GM03348 (cell line): ENCODE data around the gene RLBP1.

Experiments
- DNase-seq: peaks from one replicate; pipeline ENCODE4 v3.0.0; 2012; ENCODE audit warnings: low spot score

RLBP1 gene

DNA sequence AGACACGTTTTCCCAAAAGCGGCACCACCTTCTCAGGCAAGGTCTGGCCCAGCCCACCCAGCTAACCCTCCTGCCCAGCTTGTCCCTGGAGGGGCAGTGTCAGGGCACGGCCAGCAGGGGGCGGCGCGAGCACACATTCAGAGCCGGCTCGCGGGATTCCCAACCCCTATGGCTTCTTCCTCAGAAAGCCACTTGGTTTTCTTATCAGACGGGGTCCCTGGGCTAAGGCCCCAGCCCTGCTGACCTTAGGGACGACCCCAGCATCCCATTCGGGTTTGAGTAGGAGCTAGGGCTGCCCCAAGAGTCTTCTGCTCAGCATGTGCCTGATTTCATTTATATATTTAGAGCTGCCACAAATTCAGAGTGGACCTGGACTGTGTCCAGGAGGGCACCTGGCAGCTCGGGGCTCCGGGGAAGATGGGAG, 14.5 kb downstream of the RLBP1 start:
- peak; percentile 94 for DNase-seq

DNA sequence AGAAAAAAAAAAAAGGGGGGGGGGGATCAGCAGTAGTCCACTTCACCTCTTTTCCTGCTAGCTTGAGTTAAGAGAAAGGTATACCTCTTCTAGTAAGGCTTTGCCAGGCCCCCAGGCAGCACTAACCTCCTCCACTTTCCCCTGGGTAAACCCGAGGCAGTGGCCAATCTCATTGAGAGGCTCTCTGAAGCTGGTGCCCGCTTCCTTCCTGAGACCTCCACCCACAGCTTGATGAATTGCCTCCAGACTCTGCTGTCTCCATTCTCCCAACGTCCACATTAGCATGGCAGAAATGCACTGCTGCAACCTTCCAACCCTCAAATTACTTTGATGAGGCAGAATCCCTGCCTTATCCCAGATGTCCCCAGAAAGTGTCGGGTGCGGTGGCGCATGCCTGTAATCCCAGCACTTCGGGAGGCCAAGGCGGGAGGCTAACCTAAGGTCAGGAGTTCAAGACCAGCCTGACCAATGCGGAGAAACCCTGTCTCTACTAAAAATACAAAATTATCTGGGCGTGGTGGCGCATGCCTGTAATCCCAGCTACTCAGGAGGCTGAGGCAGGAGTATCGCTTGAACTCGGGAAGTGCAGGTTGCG, 15.3 kb downstream of the RLBP1 start:
- no peak for DNase-seq

DNA sequence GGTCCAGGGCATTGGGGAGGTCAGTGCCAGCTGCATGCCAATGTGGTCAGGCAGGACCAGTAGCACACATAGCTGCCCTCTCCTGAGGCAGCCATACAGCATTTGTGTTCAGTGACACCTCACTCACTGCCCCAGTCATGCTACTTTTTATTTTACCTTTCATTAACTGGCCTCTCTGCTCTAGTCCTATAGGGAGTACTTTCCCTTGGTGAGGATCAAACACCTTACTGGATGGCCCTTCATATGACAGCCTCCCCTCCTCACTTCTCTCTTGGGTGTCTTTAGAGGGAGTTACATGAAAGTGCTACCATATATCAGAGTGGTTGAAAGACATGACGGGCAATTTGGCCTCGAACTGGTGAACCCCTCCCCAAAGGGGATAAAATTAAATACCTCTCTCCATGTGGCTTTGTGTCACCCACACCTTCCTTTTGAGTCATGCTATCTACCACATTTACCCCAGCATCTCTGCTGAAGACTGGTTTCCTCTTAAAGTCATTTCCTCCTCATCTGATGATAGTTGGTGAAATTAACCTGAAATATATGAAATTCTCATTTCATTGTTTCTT, 17.6 kb downstream of the RLBP1 start:
- no peak for DNase-seq

DNA sequence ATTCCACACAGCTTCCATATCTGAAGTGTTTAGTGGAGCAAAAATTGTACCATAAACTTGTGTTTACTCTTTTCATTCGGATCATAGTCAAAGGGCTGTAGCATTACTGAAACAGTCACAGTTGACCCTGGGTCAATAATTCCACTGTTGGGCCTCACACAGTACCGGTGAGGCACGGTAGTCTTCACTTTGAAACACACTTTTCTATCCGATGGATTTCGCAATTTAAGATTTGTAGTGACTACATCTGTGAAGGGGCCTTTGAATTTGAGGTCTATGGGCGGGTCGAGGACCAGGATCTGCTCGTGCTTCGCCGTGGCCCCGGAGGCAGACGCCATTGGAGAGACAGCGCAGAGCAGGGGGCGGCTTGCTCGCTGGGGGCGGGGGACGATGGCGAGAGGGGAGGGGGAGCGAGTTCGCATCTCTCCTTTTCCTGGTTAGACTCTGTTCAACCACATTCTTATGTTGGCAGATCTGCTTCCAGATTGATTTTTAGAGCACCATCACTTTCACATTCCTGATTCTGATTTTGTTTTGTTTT, 19.8 kb downstream of the RLBP1 start:
- no peak for DNase-seq

DNA sequence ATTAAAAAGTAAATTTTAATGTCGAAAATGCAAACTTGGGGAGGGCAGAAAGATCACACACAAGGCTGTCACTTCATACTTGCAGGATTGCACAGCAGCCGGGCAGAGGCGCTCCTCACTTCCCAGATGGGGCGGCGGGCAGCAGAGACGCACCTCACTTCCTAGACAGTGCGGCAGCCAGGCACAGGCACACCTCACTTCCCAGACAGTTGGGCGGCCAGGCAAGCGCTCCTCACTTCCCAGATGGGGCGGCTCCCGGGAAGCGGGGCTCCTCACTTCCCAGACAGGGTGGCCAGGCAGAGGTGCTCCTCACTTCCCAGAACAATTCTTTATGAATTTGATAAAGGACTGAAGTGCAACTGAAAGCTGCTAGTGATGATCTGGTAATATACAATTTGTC, 21.2 kb downstream of the RLBP1 start:
- no peak for DNase-seq

DNA sequence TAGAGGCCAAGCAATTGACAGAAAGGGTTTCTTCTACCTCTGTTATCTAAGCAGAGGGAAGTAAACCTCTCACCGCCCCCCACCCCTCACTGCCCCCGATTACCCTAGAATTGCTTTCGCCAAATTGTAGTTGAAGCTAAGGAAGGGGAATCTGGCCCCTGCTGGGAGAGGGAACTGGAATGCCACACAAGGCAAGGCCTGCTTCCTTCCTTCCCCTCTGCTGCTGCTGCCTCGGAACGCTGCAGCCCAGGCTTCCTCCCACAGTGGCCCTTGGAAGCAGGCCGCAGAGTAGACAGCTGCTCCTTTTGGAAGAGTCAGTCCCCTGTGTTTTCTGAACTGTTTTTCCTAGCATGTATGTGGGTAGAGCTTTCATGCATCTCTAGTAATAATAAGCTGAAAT, 21.6 kb downstream of the RLBP1 start:
- DNase-seq = no peak

DNA sequence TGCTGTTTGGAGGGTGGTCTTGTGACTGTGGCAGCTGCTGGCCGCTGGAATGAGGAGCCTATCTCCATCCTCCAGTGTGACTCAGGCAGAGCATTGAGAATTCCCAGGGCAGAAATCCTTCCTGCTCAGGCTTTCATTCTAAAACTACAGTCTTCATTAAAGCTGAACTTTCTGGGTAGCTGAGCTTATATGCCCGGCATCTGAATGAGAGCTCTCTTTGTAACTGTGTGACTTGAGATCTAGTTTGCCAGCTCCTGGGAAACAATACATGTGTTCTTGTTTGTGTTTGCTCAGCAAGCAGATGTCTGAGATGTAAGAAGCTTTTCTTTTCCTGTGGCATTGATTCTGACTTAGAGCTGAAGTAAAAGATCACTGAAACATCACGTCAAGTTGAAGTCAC, 22.4 kb downstream of the RLBP1 start:
- no peak for DNase-seq

DNA sequence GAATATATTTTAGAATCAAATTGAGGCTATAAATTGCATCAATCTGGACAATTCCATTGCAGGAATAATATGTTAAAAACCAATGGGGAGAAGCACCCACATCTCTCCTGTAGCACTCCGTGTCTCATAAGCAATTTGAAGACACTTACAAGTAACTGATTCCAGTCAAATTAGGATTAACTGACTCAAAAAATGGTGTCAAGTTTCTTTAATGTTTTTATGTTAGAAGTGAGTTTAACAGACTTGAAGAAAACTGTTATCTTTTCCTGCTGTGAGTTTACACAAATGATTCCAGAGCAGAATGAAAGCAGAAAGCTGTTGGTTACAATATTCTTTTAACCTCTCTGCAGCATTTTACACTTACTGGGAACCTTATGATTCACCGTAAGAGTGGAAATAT, 23.2 kb downstream of the RLBP1 start:
- DNase-seq = no peak

DNA sequence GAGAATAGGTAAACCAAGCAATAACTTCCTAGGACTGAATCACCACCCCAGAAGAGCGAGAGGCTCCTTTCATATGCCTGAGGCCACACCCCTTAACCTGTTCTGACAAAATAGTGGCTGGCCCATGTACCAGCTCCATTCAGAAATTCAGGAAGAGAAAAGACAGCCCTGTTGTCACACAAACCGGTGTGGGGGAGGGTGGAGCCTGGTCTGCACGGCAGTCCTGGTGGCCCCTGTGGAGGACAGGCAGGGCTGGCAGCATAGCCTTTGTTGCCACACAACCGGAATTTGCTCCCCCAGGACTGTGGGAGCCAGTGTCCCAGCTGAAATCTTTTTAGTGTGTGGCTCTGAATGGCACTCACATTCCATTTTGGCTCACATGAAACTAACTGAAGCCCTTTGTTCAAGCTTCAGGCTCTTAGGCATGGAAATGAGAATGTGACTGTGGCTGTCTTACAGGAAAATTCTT, 23.8 kb downstream of the RLBP1 start:
- DNase-seq = no peak

DNA sequence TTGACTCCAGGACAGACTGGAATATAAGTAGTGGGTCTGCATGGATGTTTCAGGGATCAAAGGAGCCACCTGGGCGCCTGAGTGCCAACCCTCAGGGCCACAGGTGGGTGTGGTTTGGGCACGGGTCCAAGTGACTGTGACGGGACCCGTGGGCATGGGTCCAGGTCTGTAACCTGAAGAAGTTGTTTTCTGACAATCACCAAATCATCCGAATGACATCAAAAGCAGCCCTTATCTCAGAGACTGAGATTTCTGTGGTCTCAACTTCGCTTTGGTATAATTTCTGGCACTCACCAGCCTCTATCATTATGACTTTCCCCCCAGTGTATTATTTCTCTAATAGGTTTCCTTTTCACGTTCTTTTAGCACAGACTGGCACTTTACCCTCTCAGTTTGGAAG, 24.4 kb downstream of the RLBP1 start:
- DNase-seq = no peak

DNA sequence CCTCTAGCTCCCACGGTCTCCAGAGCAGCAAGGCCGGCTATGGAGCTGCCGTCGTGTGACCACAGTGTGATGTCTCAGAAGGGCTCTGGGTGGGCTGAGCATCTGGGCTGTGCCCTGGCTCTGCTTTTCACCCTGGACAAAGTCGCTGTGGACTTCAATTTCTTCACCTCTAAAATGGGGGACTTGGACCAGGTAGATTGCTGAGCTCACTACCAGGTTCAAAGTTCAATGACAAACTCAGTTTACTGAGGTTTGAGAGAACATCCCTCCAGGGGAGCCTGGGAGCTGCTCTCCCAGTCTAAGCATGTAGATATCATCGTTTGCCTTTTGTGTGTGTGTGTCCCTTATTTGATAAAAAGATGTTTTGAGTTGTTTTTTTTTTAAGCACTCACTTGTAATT, 25.1 kb downstream of the RLBP1 start:
- DNase-seq = no peak

DNA sequence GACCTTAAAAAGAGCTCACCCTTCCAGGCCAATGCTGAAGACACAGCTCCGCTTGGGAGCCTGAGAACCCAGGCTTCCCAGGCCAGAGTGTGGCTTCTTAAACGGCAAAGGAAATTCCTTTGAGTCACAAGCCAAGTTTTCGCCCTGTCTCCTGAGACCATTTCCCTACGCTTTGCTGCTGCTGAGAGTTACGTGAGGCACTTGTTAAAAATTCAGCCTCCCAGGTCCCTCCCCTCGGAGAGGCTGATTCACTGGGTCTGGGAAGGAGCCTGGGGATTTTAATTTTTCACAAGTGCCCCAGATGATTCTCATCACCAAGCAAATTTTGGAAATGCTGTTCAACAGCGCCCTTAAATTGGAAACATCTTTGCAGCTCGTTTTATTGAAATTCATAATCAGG, 25.5 kb downstream of the RLBP1 start:
- peak; percentile 94 for DNase-seq

DNA sequence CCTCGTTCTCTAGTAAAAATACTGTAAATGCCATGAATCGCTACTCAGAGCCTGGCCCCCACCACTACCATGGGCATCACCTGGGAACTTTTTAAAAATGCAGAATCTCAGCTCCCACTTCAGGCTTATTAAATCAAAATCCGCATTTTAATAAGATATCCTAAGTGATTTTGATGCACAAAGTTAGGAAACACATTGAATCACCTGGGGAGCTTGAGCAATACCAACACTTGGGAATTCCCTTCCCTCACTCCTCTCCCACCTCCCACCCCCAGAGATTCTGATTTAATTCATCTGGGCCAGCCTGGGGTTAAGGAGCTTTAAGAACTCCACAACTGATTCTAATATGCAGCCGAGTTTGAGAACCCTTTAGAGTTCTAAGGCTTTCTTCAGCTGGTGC, 26.8 kb downstream of the RLBP1 start:
- no peak for DNase-seq

DNA sequence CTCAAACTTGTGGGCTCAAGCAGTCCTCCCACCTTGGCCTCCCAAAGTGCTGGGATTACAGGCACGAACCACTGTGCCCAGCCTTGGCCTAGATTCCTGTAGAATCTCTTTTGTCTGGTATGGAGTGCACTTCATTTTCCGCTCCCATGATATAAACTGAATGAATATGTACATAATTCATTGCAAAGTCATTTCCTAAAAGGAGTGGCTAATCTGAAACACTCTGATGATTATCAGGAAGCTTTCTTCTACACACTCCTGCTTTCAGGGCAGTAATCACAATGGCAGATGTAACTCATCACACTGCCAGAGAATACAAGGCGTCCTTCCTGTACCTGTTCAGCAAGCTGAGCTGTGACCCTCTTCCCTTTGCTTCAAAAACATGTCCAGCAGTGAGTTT, 28.6 kb downstream of the RLBP1 start:
- no peak for DNase-seq

DNA sequence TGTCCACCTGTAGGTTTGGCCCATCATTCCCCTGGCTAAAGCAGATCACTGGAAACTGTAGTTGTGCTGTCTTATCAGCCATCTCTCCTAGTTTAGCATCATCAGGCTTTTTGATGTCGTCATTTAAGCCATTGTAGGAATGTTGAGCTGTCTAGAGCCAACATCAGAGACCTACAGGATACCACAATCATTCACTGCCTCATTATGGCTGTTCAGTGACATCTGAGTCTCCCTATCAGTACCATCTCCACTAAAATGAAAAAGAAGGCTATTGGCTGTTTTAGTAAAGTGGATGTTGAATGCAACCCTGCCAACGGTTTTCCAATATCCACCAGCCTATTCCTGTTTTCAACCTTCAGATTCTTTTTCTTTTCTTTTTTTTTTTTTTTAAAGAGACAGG, 29.2 kb downstream of the RLBP1 start:
- DNase-seq = no peak

DNA sequence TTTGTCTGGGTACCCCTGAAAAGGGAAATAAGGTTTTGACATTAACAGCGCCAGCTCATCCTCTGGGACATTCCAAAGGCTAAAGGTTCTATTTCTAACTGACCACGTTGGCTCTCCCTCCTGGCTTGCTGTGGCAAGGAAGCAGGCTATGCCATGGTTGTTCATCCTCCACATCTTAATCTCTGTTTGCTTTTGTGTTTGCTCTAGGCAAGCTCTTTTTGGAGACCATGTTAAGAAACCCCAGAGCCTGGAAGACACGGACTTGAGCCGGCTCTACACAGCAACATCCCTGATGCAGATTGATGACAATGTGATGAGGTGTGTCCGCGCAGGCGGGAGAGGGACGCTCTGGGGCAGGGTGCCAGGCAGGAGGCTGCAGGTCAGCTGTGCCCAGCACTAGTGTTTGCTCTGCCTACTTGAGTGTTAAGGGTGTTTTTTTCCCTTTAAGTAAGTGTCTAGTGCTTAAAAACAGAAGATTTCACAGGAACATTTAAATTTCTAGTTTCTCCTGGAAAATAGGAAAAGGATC, 33.3 kb downstream of the RLBP1 start:
- DNase-seq = no peak

DNA sequence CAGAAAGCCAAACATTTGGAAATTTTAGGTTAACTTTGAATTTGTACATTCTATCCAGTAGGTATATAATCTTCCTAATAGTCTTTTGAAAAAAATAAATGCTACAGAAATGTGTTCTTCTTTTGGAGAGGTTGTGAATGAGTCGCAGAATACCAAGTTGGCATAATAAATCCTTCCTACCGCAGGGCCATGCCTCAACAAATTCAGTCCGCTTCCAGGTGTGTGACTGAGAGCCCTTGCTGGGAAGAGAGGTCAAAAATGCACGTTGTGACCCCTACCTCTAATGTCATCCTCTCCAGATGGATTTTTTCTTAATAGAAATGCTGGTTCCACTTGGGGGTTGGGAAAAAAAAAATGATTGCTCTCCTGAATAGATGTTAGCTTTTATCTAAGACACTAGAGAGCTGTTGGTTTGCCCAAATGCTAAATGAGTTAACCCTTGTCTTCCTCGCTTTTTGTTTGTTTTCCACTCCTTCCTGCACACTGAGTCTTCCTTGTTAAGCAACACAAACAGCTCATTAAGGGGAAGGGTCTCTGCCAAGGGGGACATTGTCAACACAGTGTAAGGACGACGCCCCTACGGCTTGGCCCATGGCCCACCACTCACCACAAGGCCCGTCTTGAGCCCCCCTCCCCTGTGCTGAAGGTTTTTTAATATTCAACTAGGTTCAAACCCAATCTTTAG, 33.9 kb downstream of the RLBP1 start:
- DNase-seq = no peak

DNA sequence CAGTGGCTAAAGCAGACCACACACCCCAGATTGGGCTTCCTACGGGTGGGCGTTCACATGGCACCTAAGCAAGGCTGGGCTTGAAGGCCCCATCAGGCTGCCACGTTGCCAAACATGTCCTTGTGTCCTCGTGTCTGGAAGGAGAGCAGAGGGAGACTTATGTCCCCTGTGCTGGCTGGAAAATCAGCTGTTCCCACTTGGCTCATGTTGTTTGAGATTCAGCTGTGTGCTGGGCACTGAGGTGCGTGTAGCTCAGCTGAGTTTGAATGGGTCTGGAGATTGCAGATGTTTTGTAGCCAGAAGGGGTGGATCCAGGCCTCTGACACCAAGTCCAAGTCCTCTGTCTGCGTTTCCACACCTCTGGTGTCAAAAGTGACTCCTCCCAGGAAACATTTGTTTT, 34.6 kb downstream of the RLBP1 start:
- no peak for DNase-seq

DNA sequence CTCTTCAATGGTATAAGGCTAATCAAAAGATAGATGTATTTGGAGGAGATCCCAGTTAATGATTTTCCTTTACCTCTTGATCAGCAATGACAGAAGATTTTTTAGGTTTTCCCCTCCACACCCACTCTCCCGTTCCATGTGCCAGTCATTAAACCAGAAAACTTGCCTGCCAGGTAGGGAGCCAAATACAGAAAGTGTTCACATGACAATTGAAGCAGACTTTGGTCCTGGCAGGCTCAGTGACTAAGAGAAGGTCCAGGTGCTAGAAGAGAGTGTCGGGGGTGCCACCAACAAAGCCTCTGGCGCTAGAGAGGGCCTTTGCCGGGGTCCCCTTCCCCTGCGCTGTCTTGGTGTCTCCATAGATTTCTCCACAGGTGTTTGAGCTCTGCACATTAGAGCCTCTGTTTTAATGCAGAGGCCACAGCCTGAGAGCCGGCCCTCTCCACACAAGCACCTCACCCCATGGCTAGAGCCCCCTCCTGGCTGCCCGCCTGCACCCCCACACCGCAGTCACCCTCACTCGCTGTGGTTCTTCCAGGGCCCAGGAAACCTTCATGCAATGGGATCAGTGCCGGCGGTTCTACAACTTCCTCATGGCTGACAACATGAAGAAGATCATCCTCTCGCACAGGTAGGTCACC, 36.4 kb downstream of the RLBP1 start:
- DNase-seq = no peak

DNA sequence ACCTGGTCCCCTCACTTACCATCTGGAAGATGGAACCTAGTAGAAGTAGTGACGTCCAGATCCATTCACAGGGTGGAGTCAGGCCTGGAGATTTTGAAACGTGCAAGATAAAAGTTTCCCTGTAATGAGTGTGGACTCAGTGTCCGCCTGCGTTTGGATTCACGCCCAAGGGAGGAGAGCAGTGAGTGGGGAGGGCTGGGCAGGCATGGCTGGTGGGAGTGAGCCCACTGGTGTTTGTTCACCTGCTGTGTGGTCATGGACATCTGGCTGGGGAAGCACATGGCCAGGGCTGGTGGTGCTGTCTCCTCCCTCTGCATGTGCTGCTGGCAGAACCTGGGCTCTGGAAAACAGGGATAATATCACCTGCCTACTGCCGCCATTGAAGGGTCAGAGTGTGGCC, 37.0 kb downstream of the RLBP1 start:
- DNase-seq = no peak

DNA sequence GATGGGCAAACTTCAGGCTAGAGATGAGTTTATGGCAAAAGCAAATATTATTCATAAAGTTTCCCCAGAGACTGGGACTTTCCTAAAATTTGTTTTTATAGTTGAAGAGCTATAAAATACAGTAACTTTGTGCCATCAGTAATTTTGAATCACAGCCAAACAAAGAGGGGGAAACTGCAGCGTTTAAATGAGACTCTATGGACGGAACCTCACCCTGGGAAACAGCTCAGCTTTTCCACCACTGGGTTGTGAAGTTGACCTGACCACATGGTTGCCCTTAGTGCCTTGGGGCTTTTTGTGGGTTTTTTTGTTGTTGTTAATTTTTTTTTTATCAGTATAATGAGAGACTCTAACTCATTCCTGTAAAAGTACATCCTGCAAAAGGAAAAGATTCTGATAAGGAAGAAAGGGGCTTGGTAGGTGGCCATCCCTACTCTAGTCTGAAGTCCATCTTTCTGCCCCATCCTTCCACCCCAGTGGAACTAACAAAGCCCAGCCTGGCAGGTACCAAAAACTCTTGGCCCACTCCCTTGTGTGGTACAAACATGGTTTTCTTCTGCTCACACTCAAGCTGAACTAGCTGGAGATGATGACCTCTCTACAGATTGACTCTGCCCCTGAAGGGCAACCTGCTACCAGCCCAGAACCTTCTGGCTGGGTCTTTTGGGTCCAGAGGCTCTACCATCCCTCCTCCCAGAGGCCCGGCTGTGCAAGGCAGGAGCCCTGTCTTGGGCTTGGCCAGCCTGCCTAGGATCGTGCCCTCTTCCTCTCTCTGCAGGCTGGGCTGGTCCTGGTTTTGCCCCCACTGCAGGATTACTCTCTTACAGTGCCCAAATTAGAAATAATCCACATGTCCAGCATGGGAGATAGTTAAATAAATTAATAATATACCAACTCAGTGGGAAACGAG, 41.2 kb downstream of the RLBP1 start:
- no peak for DNase-seq
